HEK293 (cell line): ENCODE data around the gene NR2F2.

Experiments
- CTCF ChIA-PET: fragments of 350-600 bp; formaldehyde crosslinking; extraction: SDS; loops from one replicate; lab custom pipeline; 2021; ENCODE audit warnings: antibody characterized with exemption; lab: Yijun Ruan, JAX
- POLR2A ChIA-PET: fragments of 300-600 bp; formaldehyde crosslinking; extraction: SDS; loops from one replicate; lab custom pipeline; 2020; ENCODE audit warnings: antibody characterized with exemption, inconsistent platforms; lab: Yijun Ruan, JAX
- H3K27ac ChIP-seq: fragments of 200-500 bp; sonication (Bioruptor generic); 2 replicates; pipeline ENCODE4 v1.5.1; 2014; ENCODE audit warnings: low read depth, low read length, control low read depth, inconsistent platforms; ENCODE audit errors: extremely low read depth
- H3K36me3 ChIP-seq, 2 experiments: fragments of 200-500 bp in 1 of 2; sonication (Bioruptor generic) in 1 of 2; 1 replicate in 1 of 2; 2 replicates in 1 of 2; pipeline ENCODE4 v1.5.1; 2014 to 2017; ENCODE audit warnings: inconsistent platforms in 2 of 2, low read length in 2 of 2; ENCODE audit not compliant: control insufficient read depth in 2 of 2, insufficient read depth in 1 of 2
- H3K4me1 ChIP-seq: fragments of 200-500 bp; sonication (Bioruptor generic); 2 replicates; pipeline ENCODE4 v1.5.1; 2014; ENCODE audit warnings: mild to moderate bottlenecking, low read length, inconsistent platforms; ENCODE audit not compliant: control insufficient read depth, insufficient read depth
- H3K4me3 ChIP-seq: 2 replicates; pipeline ENCODE4 v1.5.1; 2011; ENCODE audit warnings: low read depth, mild to moderate bottlenecking, control low read depth, low read length, moderate library complexity
- H3K9me3 ChIP-seq: fragments of 200-500 bp; sonication (Bioruptor generic); 2 replicates; pipeline ENCODE4 v1.5.1; 2014; ENCODE audit warnings: low read depth, low read length, inconsistent platforms; ENCODE audit not compliant: control insufficient read depth, insufficient read depth
- FEZF1 ChIP-seq: fragments of 450-650 bp; formaldehyde crosslinking; IDR thresholded peaks from 2 replicates; pipeline ENCODE4 v1.5.1; 2016; ENCODE audit warnings: missing biosample characterization, missing genetic modification characterization
- IKZF3 ChIP-seq: fragments of 450-650 bp; IDR thresholded peaks from 2 replicates; pipeline ENCODE4 v1.5.0; 2018; ENCODE audit warnings: missing biosample characterization, mild to moderate bottlenecking, missing genetic modification characterization, moderate library complexity
- MZF1 ChIP-seq: fragments of 450-650 bp; formaldehyde crosslinking; IDR thresholded peaks from 2 replicates; pipeline ENCODE4 v1.5.1; 2017; ENCODE audit warnings: missing biosample characterization, missing genetic modification characterization, borderline replicate concordance
- YY2 ChIP-seq: fragments of 450-650 bp; formaldehyde crosslinking; IDR thresholded peaks from 2 replicates; pipeline ENCODE4 v1.5.1; 2016; ENCODE audit warnings: missing biosample characterization, missing genetic modification characterization
- ZBTB11 ChIP-seq: fragments of 450-650 bp; formaldehyde crosslinking; conservative IDR thresholded peaks from 2 replicates; pipeline ENCODE4 v1.5.1; 2016; ENCODE audit warnings: low read depth, missing biosample characterization, missing genetic modification characterization
- ZBTB48 ChIP-seq: fragments of 450-650 bp; formaldehyde crosslinking; IDR thresholded peaks from 2 replicates; pipeline ENCODE4 v1.5.1; 2016; ENCODE audit warnings: missing biosample characterization, missing genetic modification characterization
- ZFP37 ChIP-seq: fragments of 450-650 bp; formaldehyde crosslinking; IDR thresholded peaks from 2 replicates; pipeline ENCODE4 v1.5.1; 2016; ENCODE audit warnings: missing biosample characterization, missing genetic modification characterization
- ZNF112 ChIP-seq: fragments of 450-650 bp; formaldehyde crosslinking; IDR thresholded peaks from 2 replicates; pipeline ENCODE4 v1.5.0; 2017; ENCODE audit warnings: missing biosample characterization, missing genetic modification characterization
- ZNF223 ChIP-seq: fragments of 450-650 bp; formaldehyde crosslinking; IDR thresholded peaks from 2 replicates; pipeline ENCODE4 v1.5.1; 2016; ENCODE audit warnings: missing biosample characterization, missing genetic modification characterization
- ZNF324 ChIP-seq: fragments of 450-650 bp; formaldehyde crosslinking; IDR thresholded peaks from 2 replicates; pipeline ENCODE4 v1.5.1; 2016; ENCODE audit warnings: missing biosample characterization, missing genetic modification characterization
- ZNF433 ChIP-seq: fragments of 450-650 bp; formaldehyde crosslinking; IDR thresholded peaks from 2 replicates; pipeline ENCODE4 v1.5.1; 2016; ENCODE audit warnings: missing biosample characterization, missing genetic modification characterization, low read depth
- ZNF501 ChIP-seq: fragments of 450-650 bp; formaldehyde crosslinking; IDR thresholded peaks from 2 replicates; pipeline ENCODE4 v1.5.1; 2016; ENCODE audit warnings: missing biosample characterization, missing genetic modification characterization
- ZNF558 ChIP-seq: fragments of 450-650 bp; formaldehyde crosslinking; IDR thresholded peaks from 2 replicates; pipeline ENCODE4 v1.5.1; 2016; ENCODE audit warnings: missing biosample characterization, missing genetic modification characterization
- ZNF600 ChIP-seq: fragments of 450-650 bp; formaldehyde crosslinking; IDR thresholded peaks from 2 replicates; pipeline ENCODE4 v1.5.1; 2016; ENCODE audit warnings: missing biosample characterization, missing genetic modification characterization
- ZNF670 ChIP-seq: fragments of 450-650 bp; formaldehyde crosslinking; IDR thresholded peaks from 2 replicates; pipeline ENCODE4 v1.5.1; 2016; ENCODE audit warnings: missing biosample characterization, missing genetic modification characterization, low read depth
- ZNF747 ChIP-seq: fragments of 450-650 bp; formaldehyde crosslinking; IDR thresholded peaks from 2 replicates; pipeline ENCODE4 v1.5.1; 2016; ENCODE audit warnings: missing biosample characterization, missing genetic modification characterization
- ZNF791 ChIP-seq: fragments of 450-650 bp; formaldehyde crosslinking; IDR thresholded peaks from 2 replicates; pipeline ENCODE4 v1.5.1; 2016; ENCODE audit warnings: missing biosample characterization, missing genetic modification characterization
- TF ChIP-seq, protein P1 (sequence below): fragments of 450-650 bp; formaldehyde crosslinking; IDR thresholded peaks from 2 replicates; pipeline ENCODE4 v1.5.1; 2017; ENCODE audit warnings: missing biosample characterization, missing genetic modification characterization
- TF ChIP-seq, protein P2 (sequence below): fragments of 450-650 bp; formaldehyde crosslinking; IDR thresholded peaks from 2 replicates; pipeline ENCODE4 v1.5.1; 2017; ENCODE audit warnings: missing biosample characterization, mild to moderate bottlenecking, missing genetic modification characterization, moderate library complexity

Gene NR2F2

DNA sequence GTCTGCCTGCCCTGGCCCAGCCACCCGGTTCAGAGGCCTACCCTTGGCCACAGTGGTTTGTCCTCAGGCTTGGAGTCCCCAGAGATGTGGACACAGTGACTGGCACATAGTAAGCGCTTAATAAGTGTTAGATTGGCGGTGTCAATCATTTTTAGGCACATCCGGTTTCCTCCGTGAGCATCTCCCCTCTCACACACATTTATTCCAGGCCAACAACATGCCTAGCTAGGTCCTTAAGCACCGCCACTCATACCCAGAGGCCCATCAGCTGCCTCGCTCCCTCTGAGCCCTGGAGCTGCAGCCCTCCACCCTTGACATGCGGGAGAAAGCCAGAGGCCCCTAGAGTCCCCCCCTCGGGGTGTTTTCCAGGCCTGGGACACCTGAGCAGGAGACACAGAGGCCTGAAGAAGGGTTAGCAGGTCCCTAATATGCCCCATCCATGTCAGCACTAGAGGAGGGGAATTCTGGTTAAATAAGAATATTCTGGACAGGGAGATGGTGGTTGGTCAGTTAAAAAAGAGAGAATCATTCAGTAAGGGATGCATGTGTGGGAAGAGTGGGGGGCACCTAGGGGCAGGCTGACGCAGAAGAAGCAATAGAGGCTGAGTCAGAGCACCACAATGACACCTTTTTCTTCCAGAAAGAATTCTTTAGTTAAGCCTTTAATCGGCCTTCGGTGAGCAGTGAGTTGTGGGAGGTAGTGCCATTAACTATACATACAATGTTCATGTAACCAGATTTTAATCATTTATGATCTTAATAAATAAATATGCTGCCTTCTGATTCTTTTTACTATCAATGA lies 22.3 kb downstream of the NR2F2 start (continued):
- TF ChIP-seq, protein P1, sequence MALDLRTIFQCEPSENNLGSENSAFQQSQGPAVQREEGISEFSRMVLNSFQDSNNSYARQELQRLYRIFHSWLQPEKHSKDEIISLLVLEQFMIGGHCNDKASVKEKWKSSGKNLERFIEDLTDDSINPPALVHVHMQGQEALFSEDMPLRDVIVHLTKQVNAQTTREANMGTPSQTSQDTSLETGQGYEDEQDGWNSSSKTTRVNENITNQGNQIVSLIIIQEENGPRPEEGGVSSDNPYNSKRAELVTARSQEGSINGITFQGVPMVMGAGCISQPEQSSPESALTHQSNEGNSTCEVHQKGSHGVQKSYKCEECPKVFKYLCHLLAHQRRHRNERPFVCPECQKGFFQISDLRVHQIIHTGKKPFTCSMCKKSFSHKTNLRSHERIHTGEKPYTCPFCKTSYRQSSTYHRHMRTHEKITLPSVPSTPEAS (tag by site-specific recombination): no peak

- H3K4me1 ChIP-seq: peaks cover 19% of the 10 kb centered on the region
- peak; percentile 60; the same call in 1 of the 2 replicates for TF ChIP-seq ZBTB48 (tag by site-specific recombination)
- TF ChIP-seq MZF1 (tag by site-specific recombination): no peak
- TF ChIP-seq FEZF1 (tag by site-specific recombination): no peak
- no peak for TF ChIP-seq ZNF324 (tag by site-specific recombination)
- no peak for TF ChIP-seq ZNF433 (tag by site-specific recombination)
- TF ChIP-seq, protein P2, sequence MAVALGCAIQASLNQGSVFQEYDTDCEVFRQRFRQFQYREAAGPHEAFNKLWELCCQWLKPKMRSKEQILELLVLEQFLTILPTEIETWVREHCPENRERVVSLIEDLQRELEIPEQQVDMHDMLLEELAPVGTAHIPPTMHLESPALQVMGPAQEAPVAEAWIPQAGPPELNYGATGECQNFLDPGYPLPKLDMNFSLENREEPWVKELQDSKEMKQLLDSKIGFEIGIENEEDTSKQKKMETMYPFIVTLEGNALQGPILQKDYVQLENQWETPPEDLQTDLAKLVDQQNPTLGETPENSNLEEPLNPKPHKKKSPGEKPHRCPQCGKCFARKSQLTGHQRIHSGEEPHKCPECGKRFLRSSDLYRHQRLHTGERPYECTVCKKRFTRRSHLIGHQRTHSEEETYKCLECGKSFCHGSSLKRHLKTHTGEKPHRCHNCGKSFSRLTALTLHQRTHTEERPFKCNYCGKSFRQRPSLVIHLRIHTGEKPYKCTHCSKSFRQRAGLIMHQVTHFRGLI (tag by site-specific recombination): no peak
- no peak for TF ChIP-seq ZFP37 (tag by site-specific recombination)
- no peak for TF ChIP-seq ZNF600
- no peak for TF ChIP-seq ZNF747 (tag by site-specific recombination)
- TF ChIP-seq ZNF501 (tag by site-specific recombination): no peak
- TF ChIP-seq ZNF223 (tag by site-specific recombination): no peak
- no peak for TF ChIP-seq ZNF670
- TF ChIP-seq ZNF112 (tag by site-specific recombination): no peak
- no peak for TF ChIP-seq ZBTB11 (tag by site-specific recombination)
- peak; percentile 60; the same call in 1 of the 2 replicates for TF ChIP-seq IKZF3 (tag by site-specific recombination)
- no peak for TF ChIP-seq ZNF791 (tag by site-specific recombination)
- no peak for TF ChIP-seq ZNF558
- no peak for TF ChIP-seq YY2 (tag by site-specific recombination)
- ChIA-PET CTCF (interaction anchor here (1.0 to 3.5 kb wide), 3 partner anchors 11 to 892 kb away, joined by 3 to 8 read pairs (median 5); no protein-coding TSS in a partner anchor), POLR2A (interaction anchor here (1.2 to 3.4 kb wide), 3 partner anchors 13 to 23 kb away, joined by 6 to 21 read pairs (median 10); partner anchors contain the start of gene NR2F2)
- H3K36me3 ChIP-seq: peaks cover 0 to 7% of the 10 kb centered on the region in 2 experiments; a peak in 2 of 3 replicates
- H3K9me3 ChIP-seq: no peaks in the 10 kb centered on the region
- H3K4me3 ChIP-seq: no peak overlapping the region
- H3K27ac ChIP-seq: peak overlapping the region; percentile 75; the same call in 1 of the 2 replicates
Measured at GRCh38 chr15:96353416-96353929, 23.0 kb downstream of the NR2F2 start.
